Activated T-cell treated with anti-CD3 and anti-CD28 coated beads, Interleukin-2, amount 50 U/mL, for 1 hour (primary cell): ENCODE measurements around the gene TARS3.
"Not testable (repeated sequence)": the region's sequence is repeated elsewhere in the genome, so short reads cannot be mapped to it uniquely, and the experiment has no call there.

Experiments used
- DNase-seq: peaks from one replicate; pipeline ENCODE4 v3.0.0-alpha.2; 2020

The TARS3 gene

GRCh38 chr15:101652786-101653430 lies 71.4 kb downstream of the TARS3 start:
- DNase-seq: no peak

- DNase-seq: peak; percentile 97
These were observed 72.0 kb downstream of the TARS3 start, which contains the start of gene TM2D3 for GRCh38 chr15:101652098-101652785. TSS of gene TM2D3 (minus strand) at chr15:101652381. CDS start at chr15:101652361, 20 bp downstream.

GRCh38 chr15:101651554-101652097 lies 72.6 kb downstream of the TARS3 start:
- no peak for DNase-seq

DNA sequence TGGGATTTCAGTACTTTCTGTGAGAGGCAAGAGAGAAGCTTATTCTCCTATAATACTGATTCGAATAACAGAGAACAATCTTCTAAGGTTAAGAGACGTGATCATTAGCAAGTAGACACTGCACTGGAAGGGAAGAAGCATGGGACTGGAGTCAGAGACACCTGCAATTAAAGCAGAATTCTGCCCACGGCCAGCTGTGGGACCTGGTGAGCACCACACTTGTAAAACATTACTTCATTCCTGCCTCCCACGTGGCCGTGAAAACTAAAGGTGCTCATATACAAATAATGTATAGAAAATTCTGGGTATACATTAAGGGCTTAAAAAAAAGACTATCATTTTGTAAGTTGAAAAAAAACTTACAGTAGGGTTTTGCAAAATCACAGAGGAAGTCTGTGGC lies 74.1 kb downstream of the TARS3 start:
- no peak for DNase-seq

DNA sequence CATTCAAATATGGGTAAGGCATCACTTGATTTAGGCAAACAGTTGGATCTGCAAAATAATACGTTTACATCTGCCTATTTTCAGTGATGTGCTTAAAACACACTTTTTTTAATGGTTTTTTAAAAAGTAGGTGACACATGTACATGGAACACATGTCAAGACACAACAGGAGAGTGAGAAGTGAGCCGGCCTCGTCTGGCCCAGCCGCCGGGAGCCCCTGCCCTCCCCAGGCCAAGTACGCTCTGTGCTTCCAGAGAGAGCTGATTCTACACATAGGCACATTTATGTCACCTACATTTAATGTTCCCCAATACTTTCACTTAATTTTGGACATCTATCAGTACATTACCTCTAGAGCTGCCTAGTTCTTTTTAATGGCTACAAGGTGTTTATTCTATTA lies 75.9 kb downstream of the TARS3 start:
- DNase-seq: no peak

DNA sequence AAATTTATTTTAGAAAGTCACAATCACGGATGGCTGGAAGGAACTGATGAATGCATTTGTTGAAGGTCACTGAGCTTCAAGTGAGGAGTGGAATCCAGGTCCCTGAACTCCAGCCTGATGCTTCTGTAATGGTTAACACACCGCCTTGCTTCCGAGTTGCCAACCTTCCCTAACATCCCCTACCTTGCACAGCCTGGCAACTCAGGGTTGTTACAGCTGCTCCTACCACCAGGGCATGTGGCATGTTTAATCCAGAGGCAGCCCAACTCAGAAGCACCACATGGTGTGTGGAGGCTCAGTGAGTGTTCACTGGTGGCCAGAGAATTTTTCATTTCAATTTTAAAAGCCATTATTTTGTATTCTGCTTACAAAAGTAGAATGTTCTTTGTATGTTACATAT lies 77.0 kb downstream of the TARS3 start:
- DNase-seq: no peak

- DNase-seq: no peak
These were observed 77.6 kb downstream of the TARS3 start for GRCh38 chr15:101646672-101647071.

- no peak for DNase-seq
These were observed 81.9 kb downstream of the TARS3 start for GRCh38 chr15:101642361-101642760.

- DNase-seq: no peak
These were observed 82.4 kb downstream of the TARS3 start for GRCh38 chr15:101641894-101642293.

- peak; percentile 73 for DNase-seq
These were observed 83.0 kb downstream of the TARS3 start for GRCh38 chr15:101641129-101641764.

DNA sequence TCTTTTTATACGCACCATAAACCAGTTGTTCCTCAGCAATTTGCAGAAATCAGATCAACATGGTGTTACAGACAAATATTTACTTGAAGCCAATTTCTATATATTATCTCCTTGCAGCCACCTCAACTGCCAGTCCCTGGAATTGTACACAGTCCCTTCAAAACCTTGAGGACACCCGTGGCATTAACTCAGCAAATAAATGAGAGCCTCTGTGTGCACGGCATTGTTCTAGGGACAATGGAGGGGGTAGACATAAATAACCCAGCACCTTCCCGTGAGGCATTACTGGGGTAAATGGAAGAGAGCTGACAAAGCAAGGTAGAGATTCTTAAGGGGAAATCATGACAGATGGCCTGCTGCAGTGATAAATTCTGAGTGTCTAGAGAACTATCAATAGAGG lies 84.6 kb downstream of the TARS3 start:
- no peak for DNase-seq

GRCh38 chr15:101637919-101638318 lies 86.4 kb downstream of the TARS3 start:
- no peak for DNase-seq

DNA sequence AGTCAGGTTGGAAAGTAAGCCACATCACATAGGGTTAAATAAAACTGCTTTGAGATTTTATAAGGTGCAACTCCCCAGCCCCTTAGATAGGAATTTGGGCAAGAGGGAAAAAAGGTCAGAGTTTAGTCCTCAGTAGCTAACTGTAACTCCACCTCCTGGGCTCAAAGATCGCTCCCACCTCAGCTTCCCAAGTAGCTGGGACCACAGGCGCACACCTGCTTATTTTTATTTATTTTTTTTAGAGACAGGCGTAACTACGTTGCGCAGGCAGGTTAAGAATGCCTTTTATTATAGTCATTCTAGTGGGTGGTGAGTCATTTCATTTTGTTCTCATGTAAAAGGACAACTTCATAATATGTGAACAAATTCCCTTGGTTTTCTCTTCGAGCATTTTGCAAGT lies 86.8 kb downstream of the TARS3 start:
- DNase-seq: no peak

GRCh38 chr15:101637038-101637437 lies 87.2 kb downstream of the TARS3 start:
- DNase-seq: no peak

DNA sequence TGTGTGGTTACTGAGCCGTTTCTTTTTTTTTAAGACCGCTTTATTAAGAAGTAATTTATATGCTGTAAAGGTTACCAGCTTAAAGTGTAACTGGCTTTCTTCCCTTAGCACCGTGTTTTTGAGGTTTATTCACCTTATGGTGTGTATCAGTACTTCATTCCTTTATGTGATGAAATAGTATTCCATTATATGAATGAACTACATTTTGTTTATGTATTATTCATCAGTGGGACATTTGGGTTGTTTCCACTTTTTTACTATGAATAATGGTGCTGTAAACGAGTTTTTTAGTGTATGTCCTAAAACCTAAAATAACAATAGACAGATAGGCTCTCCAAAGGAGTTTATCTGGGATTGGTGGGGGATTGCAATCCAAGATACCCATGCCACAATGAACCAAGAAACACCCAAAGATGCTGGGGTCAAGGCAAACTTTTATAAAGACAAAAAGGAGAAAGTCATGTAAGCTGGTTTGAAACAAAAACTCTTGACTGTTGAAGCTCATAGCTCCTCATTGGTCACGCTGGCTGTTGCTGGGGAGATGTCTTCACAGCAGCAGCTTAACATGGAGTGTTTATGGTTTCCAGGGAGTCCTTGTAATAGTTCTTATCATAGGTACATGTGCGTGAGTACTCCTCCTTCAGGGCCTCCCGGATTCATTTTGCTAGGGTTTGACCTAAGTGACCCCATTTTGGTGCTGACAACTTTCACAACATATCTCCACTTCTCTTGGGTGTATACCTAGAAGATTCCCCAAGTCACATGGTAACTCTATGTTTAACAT lies 88.1 kb downstream of the TARS3 start:
- DNase-seq: no peak

DNA sequence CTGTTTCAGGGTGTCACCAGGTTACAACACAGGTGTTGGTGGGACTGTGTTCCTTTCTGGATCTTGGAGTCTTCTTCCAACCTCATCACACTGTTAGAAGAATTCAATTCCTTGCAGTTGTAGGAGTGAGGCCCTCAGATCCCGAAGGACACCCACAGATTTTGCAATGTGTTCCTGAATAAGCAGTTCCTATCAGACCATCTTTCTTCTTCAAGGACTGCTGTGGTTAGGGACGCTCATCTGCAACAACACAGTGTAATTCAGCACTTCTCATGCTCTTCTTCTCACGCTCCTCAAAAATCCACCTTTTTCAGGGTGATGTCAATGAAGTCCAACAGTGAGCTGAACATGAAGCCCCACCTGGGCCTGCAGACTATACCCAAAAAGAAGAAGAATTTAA lies 90.9 kb downstream of the TARS3 start:
- no peak for DNase-seq

DNA sequence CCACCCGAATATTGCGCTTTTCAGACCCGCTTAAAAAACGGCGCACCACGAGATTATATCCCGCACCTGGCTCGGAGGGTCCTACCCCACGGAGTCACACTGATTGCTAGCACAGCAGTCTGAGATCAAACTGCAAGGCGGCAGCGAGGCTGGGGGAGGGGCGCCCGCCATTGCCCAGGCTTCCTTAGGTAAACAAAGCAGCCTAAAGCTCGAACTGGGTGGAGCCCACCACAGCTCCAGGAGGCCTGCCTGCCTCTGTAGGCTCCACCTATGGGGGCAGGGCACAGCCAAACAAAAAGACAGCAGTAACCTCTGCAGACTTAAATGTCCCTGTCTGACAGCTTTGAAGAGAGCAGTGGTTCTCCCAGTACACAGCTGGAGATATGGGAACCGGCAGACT lies 97.5 kb downstream of the TARS3 start:
- not testable (repeated sequence) for DNase-seq

GRCh38 chr15:101625980-101626379 lies 98.3 kb downstream of the TARS3 start:
- no peak for DNase-seq

DNA sequence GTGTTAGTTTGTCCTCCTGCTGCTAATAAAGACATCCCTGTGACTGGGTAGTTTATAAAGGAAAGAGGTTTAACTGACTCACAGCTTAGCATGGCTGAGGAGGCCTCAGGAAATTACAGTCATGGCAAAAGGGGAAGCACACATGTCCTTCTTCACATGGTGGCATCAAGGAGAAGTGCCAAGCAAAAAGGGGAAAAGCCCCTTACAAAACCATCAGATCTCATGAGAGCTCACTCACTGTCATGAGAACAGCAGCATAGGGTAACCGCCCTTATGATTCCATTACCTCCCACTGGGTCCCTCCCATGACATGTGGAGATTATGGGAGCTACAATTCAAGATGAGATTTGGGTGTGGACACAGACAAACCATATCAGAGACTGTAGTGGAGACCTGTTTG lies 99.1 kb downstream of the TARS3 start:
- no peak for DNase-seq

GRCh38 chr15:101623367-101624304 lies 100.6 kb downstream of the TARS3 start:
- DNase-seq: no peak

- DNase-seq: no peak
These were observed 102.3 kb downstream of the TARS3 start for GRCh38 chr15:101621961-101622360.

GRCh38 chr15:101620671-101621070 lies 103.6 kb downstream of the TARS3 start:
- no peak for DNase-seq
